HepG2 (cell line): ENCODE data around the gene LACTBL1. TPM values are rescaled to one million over a fixed set of nuclear protein-coding genes. Genes with fewer than 3 reads are reported as not detected.

Experiments used
- BCLAF1 ChIP-seq: fragments of 450-650 bp; IDR thresholded peaks from 2 replicates; pipeline ENCODE4 v1.6.1; 2017; ENCODE audit warnings: mild to moderate bottlenecking
- DZIP1 ChIP-seq: sonication (generic); formaldehyde crosslinking; IDR thresholded peaks from 2 replicates; pipeline ENCODE4 v1.5.0; 2020; ENCODE audit warnings: mild to moderate bottlenecking, missing genetic modification reagents
- IRX3 ChIP-seq: sonication (generic); formaldehyde crosslinking; IDR thresholded peaks from 2 replicates; pipeline ENCODE4 v1.8.1; 2023; ENCODE audit warnings: mild to moderate bottlenecking, low read depth, missing genetic modification reagents, borderline replicate concordance
- KLF15 ChIP-seq: sonication (generic); formaldehyde crosslinking; IDR thresholded peaks from 2 replicates; pipeline ENCODE4 v1.8.1; 2023; ENCODE audit warnings: borderline replicate concordance, mild to moderate bottlenecking, inconsistent platforms, missing genetic modification reagents, mixed read lengths
- KLF6 ChIP-seq: IDR thresholded peaks from 2 replicates; pipeline ENCODE4 v1.8.0; 2016; ENCODE audit warnings: missing biosample characterization, missing genetic modification reagents
- NCOR1 ChIP-seq: fragments of 200-600 bp; sonication (generic); IDR thresholded peaks from 2 replicates; pipeline ENCODE4 v1.7.0; 2017; ENCODE audit warnings: antibody characterized with exemption, low read length, borderline replicate concordance
- NRL ChIP-seq: sonication (generic); formaldehyde crosslinking; IDR thresholded peaks from 2 replicates; pipeline ENCODE4 v1.5.0; 2020; ENCODE audit warnings: missing genetic modification reagents, mild to moderate bottlenecking, moderate library complexity, borderline replicate concordance
- RFX3 ChIP-seq: IDR thresholded peaks from 2 replicates; pipeline ENCODE4 v1.6.1; 2016; ENCODE audit warnings: missing biosample characterization, missing genetic modification reagents
- SPEN ChIP-seq: sonication (generic); formaldehyde crosslinking; IDR thresholded peaks from 2 replicates; pipeline ENCODE4 v1.5.1; 2020; ENCODE audit warnings: low read depth, mild to moderate bottlenecking, missing genetic modification reagents
- SYNCRIP ChIP-seq: fragments of 200-400 bp; formaldehyde crosslinking; IDR thresholded peaks from 2 replicates; pipeline ENCODE4 v1.6.1; 2018; ENCODE audit warnings: mild to moderate bottlenecking, low read depth, low read length; ENCODE audit not compliant: insufficient read depth
- TCF7L2 ChIP-seq: IDR thresholded peaks from 2 replicates; pipeline ENCODE4 v1.6.1; 2011; ENCODE audit warnings: mild to moderate bottlenecking, low read depth, low read length, moderate library complexity
- ZNF274 ChIP-seq: sonication (generic); formaldehyde crosslinking; IDR thresholded peaks from 2 replicates; pipeline ENCODE4 v1.5.1; 2020; ENCODE audit warnings: mild to moderate bottlenecking, missing genetic modification reagents
- ZNF530 ChIP-seq: sonication (generic); formaldehyde crosslinking; IDR thresholded peaks from 2 replicates; pipeline ENCODE4 v1.5.0; 2020; ENCODE audit warnings: low read depth, mild to moderate bottlenecking, missing genetic modification reagents
- polyA plus RNA-seq, 8 experiments: library from polyadenylated mRNA; depleted of rRNA in 3 of 8; stranded (reverse) in 7 of 8; unstranded in 1 of 8; fragments of >200 nt; fragmentation: Illumina TruSeq in 4 of 8; extraction: Trizol in 4 of 8; gene quantifications; 2 replicates each; pipeline versions ENCODE4 v1.2.1 to v1.2.3, GENCODE V29; 2011 to 2016; ENCODE audit warnings: low read depth in 4 of 8, missing spikeins in 1 of 8, mixed read lengths in 1 of 8; ENCODE audit not compliant: insufficient read depth in 1 of 8
- total RNA-seq, 5 experiments: library from RNA; depleted of rRNA; stranded (reverse); fragments of >200 nt; fragmentation: Illumina TruSeq; extraction: Trizol; gene quantifications; 2 replicates each; pipeline ENCODE4 v1.2.3, GENCODE V29; 2016; ENCODE audit warnings: low read depth in 1 of 5
- TF ChIP-seq, protein P1 (sequence below): sonication (generic); formaldehyde crosslinking; IDR thresholded peaks from 2 replicates; pipeline ENCODE4 v1.4.0; 2020; ENCODE audit warnings: missing genetic modification reagents, borderline replicate concordance
- TF ChIP-seq, protein P2 (sequence below): sonication (generic); formaldehyde crosslinking; IDR thresholded peaks from 2 replicates; pipeline ENCODE4 v1.5.1; 2020; ENCODE audit warnings: mild to moderate bottlenecking, missing genetic modification reagents, moderate library complexity
- TF ChIP-seq, protein P3 (sequence below): IDR thresholded peaks from 2 replicates; pipeline ENCODE4 v1.6.1; 2016; ENCODE audit warnings: control low read depth
- TF ChIP-seq, protein P4 (sequence below): sonication (generic); formaldehyde crosslinking; IDR thresholded peaks from 2 replicates; pipeline ENCODE4 v1.9.0; 2022; ENCODE audit warnings: low read depth, missing genetic modification reagents

Gene LACTBL1
- total and polyA plus RNA-seq, 2 of the 13 experiments (the other 11 are each of a cell fraction or from before 2014, with no cell fraction given), result 0.12 to 1.3 TPM

DNA sequence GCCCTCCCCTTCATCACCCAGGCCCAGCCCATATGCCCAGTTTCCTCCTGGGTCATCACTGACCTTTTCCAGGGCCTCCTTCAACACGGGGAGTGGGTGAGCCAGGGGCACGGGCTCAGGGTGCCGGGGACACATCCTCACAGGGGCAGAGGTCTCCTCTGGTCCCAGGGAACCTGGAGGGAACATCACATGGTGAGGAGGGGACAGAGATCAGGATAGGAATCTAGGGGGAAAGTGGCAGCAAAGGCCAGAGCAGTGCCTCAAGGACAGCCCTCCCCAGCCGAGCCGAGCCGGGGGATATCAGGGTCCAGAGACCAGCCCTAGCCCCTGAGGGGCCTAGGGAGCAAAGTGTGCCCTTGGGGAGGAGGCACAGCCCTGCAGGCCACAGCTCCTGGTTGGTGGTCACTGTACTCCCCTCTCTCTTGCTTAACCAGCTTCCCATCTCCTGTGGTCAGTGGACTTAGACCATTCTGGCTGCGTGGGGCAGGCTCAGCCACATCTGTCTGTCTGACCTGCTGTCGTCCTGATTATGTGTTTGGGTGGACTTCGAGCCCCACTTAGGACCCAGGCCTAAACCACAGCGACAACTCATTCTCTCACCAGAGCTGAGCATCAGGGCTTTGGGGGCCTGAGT, 9.5 kb downstream of the LACTBL1 start (continued):
- TF ChIP-seq DZIP1 (CRISPR knock-in tag) (no peak), KLF6 (no peak), SYNCRIP (no peak), KLF15 (CRISPR knock-in tag) (no peak), ZNF530 (CRISPR knock-in tag) (no peak), RFX3 (CRISPR knock-in tag) (no peak), NCOR1 (peak; percentile 94), IRX3 (CRISPR knock-in tag) (0 out of 2 replicates have a peak, but pooled peaks have one; percentile 56), TCF7L2 (no peak), NRL (CRISPR knock-in tag) (0 out of 2 replicates have a peak, but pooled peaks have one; percentile 63), SPEN (CRISPR knock-in tag) (peak; percentile 55; the same call in 1 of the 2 replicates), BCLAF1 (no peak), ZNF274 (CRISPR knock-in tag) (no peak)
- TF ChIP-seq, protein P1, sequence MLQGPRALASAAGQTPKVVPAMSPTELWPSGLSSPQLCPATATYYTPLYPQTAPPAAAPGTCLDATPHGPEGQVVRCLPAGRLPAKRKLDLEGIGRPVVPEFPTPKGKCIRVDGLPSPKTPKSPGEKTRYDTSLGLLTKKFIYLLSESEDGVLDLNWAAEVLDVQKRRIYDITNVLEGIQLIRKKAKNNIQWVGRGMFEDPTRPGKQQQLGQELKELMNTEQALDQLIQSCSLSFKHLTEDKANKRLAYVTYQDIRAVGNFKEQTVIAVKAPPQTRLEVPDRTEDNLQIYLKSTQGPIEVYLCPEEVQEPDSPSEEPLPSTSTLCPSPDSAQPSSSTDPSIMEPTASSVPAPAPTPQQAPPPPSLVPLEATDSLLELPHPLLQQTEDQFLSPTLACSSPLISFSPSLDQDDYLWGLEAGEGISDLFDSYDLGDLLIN (CRISPR knock-in tag), result no peak
- TF ChIP-seq, protein P2, sequence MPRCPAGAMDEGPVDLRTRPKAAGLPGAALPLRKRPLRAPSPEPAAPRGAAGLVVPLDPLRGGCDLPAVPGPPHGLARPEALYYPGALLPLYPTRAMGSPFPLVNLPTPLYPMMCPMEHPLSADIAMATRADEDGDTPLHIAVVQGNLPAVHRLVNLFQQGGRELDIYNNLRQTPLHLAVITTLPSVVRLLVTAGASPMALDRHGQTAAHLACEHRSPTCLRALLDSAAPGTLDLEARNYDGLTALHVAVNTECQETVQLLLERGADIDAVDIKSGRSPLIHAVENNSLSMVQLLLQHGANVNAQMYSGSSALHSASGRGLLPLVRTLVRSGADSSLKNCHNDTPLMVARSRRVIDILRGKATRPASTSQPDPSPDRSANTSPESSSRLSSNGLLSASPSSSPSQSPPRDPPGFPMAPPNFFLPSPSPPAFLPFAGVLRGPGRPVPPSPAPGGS, result no peak
- TF ChIP-seq, protein P3, sequence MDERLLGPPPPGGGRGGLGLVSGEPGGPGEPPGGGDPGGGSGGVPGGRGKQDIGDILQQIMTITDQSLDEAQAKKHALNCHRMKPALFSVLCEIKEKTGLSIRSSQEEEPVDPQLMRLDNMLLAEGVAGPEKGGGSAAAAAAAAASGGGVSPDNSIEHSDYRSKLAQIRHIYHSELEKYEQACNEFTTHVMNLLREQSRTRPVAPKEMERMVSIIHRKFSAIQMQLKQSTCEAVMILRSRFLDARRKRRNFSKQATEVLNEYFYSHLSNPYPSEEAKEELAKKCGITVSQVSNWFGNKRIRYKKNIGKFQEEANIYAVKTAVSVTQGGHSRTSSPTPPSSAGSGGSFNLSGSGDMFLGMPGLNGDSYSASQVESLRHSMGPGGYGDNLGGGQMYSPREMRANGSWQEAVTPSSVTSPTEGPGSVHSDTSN (CRISPR knock-in tag), result no peak
- TF ChIP-seq, protein P4, sequence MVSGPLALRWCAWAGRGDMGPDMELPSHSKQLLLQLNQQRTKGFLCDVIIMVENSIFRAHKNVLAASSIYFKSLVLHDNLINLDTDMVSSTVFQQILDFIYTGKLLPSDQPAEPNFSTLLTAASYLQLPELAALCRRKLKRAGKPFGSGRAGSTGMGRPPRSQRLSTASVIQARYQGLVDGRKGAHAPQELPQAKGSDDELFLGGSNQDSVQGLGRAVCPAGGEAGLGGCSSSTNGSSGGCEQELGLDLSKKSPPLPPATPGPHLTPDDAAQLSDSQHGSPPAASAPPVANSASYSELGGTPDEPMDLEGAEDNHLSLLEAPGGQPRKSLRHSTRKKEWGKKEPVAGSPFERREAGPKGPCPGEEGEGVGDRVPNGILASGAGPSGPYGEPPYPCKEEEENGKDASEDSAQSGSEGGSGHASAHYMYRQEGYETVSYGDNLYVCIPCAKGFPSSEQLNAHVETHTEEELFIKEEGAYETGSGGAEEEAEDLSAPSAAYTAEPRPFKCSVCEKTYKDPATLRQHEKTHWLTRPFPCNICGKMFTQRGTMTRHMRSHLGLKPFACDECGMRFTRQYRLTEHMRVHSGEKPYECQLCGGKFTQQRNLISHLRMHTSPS, result peak; percentile 88; the same call in 1 of the 2 replicates
